NB4 (cell line): ENCODE data around the gene C1QTNF1.

Experiments
- DNase-seq: peaks from one replicate; pipeline ENCODE4 v3.0.0; 2010; ENCODE audit warnings: low read depth
- H3K4me3 ChIP-seq: one replicate; pipeline ENCODE4 v1.5.1; 2011; ENCODE audit warnings: mild to moderate bottlenecking, low read depth, low read length, moderate library complexity
- CTCF ChIP-seq: IDR thresholded peaks from one replicate; pipeline ENCODE4 v1.5.1; 2012; ENCODE audit warnings: low read depth, low read length
- MAX ChIP-seq: IDR thresholded peaks from 2 replicates; pipeline ENCODE4 v1.6.1; 2011; ENCODE audit warnings: low read depth, low read length
- MYC ChIP-seq: IDR thresholded peaks from 2 replicates; pipeline ENCODE4 v1.6.1; 2011; ENCODE audit warnings: low read depth, low read length
- POLR2A ChIP-seq: IDR thresholded peaks from 2 replicates; pipeline ENCODE4 v1.6.1; 2011; ENCODE audit warnings: mild to moderate bottlenecking; ENCODE audit not compliant: insufficient read length; ENCODE audit errors: extremely low read depth

C1QTNF1 gene

GRCh38 chr17:78995761-78996451, 28.1 kb upstream of the C1QTNF1 start:
- DNase-seq: no peak
- TF ChIP-seq POLR2A (no peak), CTCF (no peak), MAX (no peak), MYC (no peak)
- H3K4me3 ChIP-seq: no peak overlapping the region

GRCh38 chr17:78996781-78997201, 27.2 kb upstream of the C1QTNF1 start:
- DNase-seq: no peak
- no peak overlapping the region for H3K4me3 ChIP-seq
- no peak for TF ChIP-seq CTCF

- H3K4me3 ChIP-seq: no peak overlapping the region
- TF ChIP-seq MYC: no peak
- no peak for TF ChIP-seq POLR2A
- TF ChIP-seq MAX: no peak
- no peak for TF ChIP-seq CTCF
Measured at GRCh38 chr17:78997231-78997741, 26.7 kb upstream of the C1QTNF1 start.

GRCh38 chr17:78997881-78998280, 26.1 kb upstream of the C1QTNF1 start:
- TF ChIP-seq MYC (no peak), MAX (no peak), CTCF (no peak), POLR2A (no peak)
- DNase-seq: no peak
- H3K4me3 ChIP-seq: no peak overlapping the region

More at GRCh38 chr17:78997231-78997741, 26.7 kb upstream of the C1QTNF1 start:
- DNase-seq: no peak

- no peak for DNase-seq
- TF ChIP-seq CTCF (no peak), MYC (no peak), MAX (no peak), POLR2A (no peak)
- H3K4me3 ChIP-seq: no peak overlapping the region
Measured at GRCh38 chr17:78998311-78999055, 25.5 kb upstream of the C1QTNF1 start.
